ENCODE measurements around the gene DNAJC25.

GRCh38 chr9:111645806-111646205 is 14.7 kb downstream of the DNAJC25 start:
- TF ChIP-seq MAX (IDR thresholded peaks at IDR 0.05): no peak
- TF ChIP-seq RAD21 (IDR thresholded peaks at IDR 0.05; ENCODE audit: low read depth): no peak
- TF ChIP-seq TCF12 (IDR thresholded peaks at IDR 0.05; ENCODE audit: low read depth): no peak
- TF ChIP-seq REST (IDR thresholded peaks at IDR 0.05; ENCODE audit: low read depth): no peak
- no peak for TF ChIP-seq EP300 (IDR thresholded peaks at IDR 0.05; ENCODE audit: borderline replicate concordance)
- no peak for TF ChIP-seq ZBTB7A (IDR thresholded peaks at IDR 0.05; ENCODE audit: low read depth)
- no peak for TF ChIP-seq EGR1 (IDR thresholded peaks at IDR 0.05)
- no peak for TF ChIP-seq TEAD4 (IDR thresholded peaks at IDR 0.05)
- no peak for TF ChIP-seq TAF1 (IDR thresholded peaks at IDR 0.05; ENCODE audit: low read depth)
- TF ChIP-seq USF1 (IDR thresholded peaks at IDR 0.05): no peak
- TF ChIP-seq FOXM1 (IDR thresholded peaks at IDR 0.05; ENCODE audit: borderline replicate concordance, low read depth): no peak
